Mesodermal cell (in vitro differentiated cells): Measurements from ENCODE around the gene ZNF808. TPM values are rescaled to one million over a fixed set of nuclear protein-coding genes. Genes with fewer than 3 reads are reported as not detected.
"Not testable (repeated sequence)": the region's sequence is repeated elsewhere in the genome, so short reads cannot be mapped to it uniquely, and the experiment has no call there.

ENCODE experiments used
- H3K27ac ChIP-seq: 2 replicates; pipeline ENCODE4 v1.7.0; 2013; ENCODE audit warnings: mild to moderate bottlenecking, low read depth, low read length, moderate library complexity; ENCODE audit not compliant: severe bottlenecking
- H3K36me3 ChIP-seq: 2 replicates; pipeline ENCODE4 v1.7.1; 2013; ENCODE audit warnings: mild to moderate bottlenecking, low read length, moderate library complexity; ENCODE audit not compliant: control insufficient read depth, insufficient read depth
- H3K4me1 ChIP-seq: one replicate; pipeline ENCODE4 v1.7.1; 2013; ENCODE audit warnings: mild to moderate bottlenecking, low read length; ENCODE audit not compliant: insufficient read depth, control insufficient read depth, poor library complexity, severe bottlenecking
- H3K4me3 ChIP-seq: 2 replicates; pipeline ENCODE4 v1.7.0; 2013; ENCODE audit warnings: low read length, control low read depth, mild to moderate bottlenecking; ENCODE audit not compliant: insufficient read depth, poor library complexity, severe bottlenecking; ENCODE audit errors: extremely low read depth
- H3K9me3 ChIP-seq: 2 replicates; pipeline ENCODE4 v1.7.1; 2013; ENCODE audit warnings: mild to moderate bottlenecking, low read length, moderate library complexity; ENCODE audit not compliant: control insufficient read depth
- whole genome bisulfite sequencing, 2 experiments: methylation state at CpG; one replicate each; pipeline ENCODE4 v1.1.5; 2013; ENCODE audit warnings: missing lambda C conversion rate in 2 of 2; ENCODE audit not compliant: insufficient coverage in 2 of 2; 5-methylcytosine and 5-hydroxymethylcytosine counted together
- polyA plus RNA-seq, 2 experiments: library from polyadenylated mRNA; stranded (reverse); fragments of 50-300 nt; gene quantifications; one replicate each; pipeline ENCODE4 v1.2.3, GENCODE V29; 2013

ZNF808 gene
- 4.9 TPM for polyA plus RNA-seq (2013, experiment 1 of 2)
- 5.1 TPM for polyA plus RNA-seq (2013, experiment 2 of 2)

DNA sequence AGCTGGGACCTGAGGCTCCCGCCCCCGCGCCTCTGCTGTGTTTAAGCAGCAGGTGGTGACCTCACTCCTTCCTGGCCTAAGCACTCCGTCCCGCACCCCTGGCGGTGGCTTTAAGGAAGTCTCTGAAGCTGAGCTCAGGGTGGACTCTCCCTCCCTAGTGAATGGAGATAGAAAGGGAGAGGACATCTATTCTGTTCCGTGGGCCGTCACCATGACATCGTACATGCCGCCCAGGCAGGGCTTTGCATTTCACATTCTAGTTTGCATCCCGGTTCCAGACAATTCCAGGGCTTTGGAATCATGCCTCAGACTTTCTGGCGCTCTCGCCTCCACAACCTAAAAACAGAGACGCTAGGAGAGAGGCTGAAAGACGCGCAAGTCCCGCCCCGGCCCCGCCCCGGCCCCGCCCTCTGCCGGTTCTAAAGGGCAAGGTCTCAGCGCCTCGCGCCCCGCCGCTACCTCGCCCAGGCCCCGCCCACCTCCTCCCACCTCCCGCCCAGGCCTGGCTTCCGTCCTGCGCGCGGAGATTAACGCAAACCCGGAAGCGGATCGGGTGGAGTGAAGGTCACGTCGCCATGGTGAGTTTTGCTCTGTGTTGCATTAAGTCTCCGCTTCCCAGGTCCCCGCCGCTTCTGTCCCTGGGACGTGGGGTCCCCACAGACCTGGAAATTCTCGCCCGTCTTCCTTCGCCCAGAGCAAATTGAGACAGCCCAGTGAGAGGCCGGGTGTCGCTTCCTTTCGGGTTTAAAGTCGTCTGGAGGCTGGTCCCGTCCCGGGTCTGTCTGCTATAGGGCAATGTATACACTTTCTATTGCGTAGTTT, at the start of gene ZNF808:
Gene ZNF808, plus strand, starts transcription at position 535 of the 822 bp plus-strand sequence. CDS start 15,617 bp downstream, outside the sequence.
- 0% methylated on average over 18 to 30 of the region's 54 CpGs for WGBS, 2 experiments

DNA sequence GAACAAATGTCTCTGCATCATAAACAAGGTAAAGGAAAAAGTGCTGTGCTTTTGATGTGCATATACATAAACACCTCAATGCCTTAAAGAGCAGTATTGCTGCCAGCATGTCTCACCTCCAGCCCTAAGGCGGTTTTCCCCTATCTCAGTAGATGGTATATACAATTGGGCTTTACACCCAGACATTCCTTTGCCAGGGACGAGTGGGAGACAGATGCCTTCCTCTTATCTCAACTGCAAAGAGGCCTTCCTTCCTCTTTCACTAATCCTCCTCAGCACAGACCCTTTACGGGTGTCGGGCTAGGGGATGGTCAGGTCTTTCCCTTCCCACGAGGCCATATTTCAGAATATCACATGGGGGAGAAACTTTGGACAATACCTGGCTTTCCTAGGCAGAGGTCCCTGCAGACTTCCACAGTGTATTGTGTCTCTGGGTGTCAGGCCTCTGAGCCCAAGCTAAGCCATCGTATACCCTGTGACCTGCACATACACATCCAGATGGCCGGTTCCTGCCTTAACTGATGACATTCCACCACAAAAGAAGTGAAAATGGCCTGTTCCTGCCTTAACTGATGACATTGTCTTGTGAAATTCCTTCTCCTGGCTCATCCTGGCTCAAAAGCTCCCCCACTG, 43.2 kb upstream of the ZNF808 start:
- H3K36me3 ChIP-seq, H3K4me1 ChIP-seq, H3K27ac ChIP-seq, H3K4me3 ChIP-seq: not testable (repeated sequence)
- H3K9me3 ChIP-seq: peaks cover 53% of the 10 kb centered on the region
- WGBS, 2 experiments: 65 to 83% methylated on average over 4 to 5 of the region's 7 CpGs

More for the DNA sequence above, at the start of gene ZNF808:
- no peaks in the 10 kb centered on the region for H3K4me1 ChIP-seq
- H3K9me3 ChIP-seq: peaks cover 8% of the 10 kb centered on the region
- no peaks in the 10 kb centered on the region for H3K36me3 ChIP-seq
- H3K27ac ChIP-seq: peak within 1 kb of the TSS; percentile 86
- peak within 1 kb of the TSS; percentile 81 for H3K4me3 ChIP-seq

DNA sequence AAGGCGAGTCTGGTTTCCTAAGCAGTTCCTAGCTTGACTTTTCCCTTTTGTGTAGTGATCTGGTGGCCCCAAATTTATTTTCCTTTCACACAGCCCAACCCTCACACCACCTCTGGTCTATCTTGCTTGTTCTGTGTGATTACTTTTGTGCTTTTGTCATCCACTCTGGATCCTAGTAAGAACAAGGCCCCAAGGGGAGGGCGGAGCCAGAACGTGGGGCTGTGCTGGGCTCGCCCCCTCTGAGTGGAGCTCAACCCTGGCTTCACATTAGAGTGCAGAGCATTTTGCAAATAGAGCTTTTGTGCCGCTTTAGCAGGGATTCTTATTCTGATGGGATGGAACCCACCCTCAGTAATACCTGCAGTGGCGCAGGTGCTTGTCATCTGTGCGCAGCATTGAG, 42.4 kb upstream of the ZNF808 start:
- H3K4me3 ChIP-seq, H3K4me1 ChIP-seq, H3K27ac ChIP-seq, H3K36me3 ChIP-seq: not testable (repeated sequence)
- H3K9me3 ChIP-seq: peaks cover 49% of the 10 kb centered on the region
- 77 to 100% methylated on average over 2 to 5 of the region's 7 CpGs for WGBS, 2 experiments

DNA sequence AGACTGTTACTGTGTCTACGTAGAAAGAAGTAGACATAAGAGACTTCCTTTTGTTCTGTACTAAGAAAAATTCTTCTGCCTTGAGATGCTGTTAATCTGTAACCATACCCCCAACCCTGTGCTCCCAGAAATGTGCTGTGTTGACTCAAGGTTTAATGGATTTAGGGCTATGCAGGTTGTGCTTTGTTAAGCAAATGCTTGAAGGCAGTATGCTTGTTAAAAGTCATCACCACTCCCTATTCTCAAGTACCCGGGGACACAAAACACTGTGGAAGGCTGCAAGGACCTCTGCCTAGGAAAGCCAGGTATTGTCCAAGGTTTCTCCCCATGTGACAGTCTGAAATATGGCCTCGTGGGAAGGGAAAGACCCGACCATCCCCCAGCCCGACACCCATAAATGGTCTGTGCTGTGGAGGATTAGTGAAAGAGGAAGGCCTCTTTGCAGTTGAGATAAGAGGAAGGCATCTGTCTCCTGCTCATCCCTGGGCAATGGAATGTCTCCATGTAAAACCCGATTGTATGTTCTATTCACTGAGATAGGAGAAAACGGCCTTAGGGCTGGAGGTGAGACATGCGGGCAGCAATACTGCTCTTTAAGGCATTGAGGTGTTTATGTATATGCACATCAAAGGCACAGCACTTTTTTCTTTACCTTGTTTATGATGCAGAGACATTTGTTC, 41.8 kb upstream of the ZNF808 start:
- not testable (repeated sequence) for H3K36me3 ChIP-seq, H3K4me1 ChIP-seq, H3K27ac ChIP-seq, H3K4me3 ChIP-seq
- H3K9me3 ChIP-seq: peaks cover 44% of the 10 kb centered on the region
- 46 to 67% methylated on average over 1 to 4 of the region's 8 CpGs for WGBS, 2 experiments

DNA sequence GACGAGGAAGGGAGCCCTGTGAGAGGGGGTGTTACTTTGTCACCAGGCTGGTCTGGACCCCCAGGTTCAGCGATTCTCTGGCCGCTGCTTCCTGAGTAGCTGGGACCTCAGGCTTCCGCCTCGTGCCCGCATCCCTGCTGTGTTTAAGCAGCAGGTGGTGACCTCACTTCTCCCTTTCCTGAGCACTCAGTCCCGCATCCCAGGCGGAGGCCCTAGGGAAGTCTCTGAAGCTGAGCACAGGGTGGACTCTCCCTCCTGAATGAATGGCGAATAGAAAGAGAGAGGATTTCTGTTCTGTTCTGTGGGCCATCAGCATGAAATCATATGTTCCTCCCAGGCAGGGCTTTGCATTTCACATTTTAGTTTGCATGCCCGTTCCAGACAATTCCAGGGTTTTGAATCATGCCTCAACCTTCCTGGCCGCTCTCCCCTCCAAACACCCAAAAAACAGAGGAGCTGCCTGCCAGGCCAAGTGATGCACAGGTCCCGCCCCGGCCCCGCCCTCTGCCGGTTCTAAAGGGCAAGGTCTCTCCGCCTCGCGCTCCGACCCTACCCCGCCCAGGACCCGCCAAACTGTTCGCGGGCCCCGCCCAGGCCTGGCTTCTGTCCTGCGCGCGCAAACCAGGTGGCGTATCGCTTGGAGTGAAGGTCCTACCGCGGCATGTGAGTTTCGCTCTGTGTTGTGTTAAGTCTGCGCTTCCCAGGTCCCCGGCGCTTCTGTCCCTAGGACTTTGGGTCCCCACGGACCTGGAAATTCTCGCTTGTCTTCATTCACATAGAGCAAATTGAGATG, 35.1 kb upstream of the ZNF808 start:
- Histone ChIP-seq H3K27ac (no peak overlapping the region), H3K9me3 (peaks cover 8% of the 10 kb centered on the region), H3K4me3 (peak overlapping the region; percentile 8), H3K4me1 (no peaks in the 10 kb centered on the region), H3K36me3 (no peaks in the 10 kb centered on the region)
- 57 to 65% methylated on average over 32 to 34 of the region's 37 CpGs for WGBS, 2 experiments

DNA sequence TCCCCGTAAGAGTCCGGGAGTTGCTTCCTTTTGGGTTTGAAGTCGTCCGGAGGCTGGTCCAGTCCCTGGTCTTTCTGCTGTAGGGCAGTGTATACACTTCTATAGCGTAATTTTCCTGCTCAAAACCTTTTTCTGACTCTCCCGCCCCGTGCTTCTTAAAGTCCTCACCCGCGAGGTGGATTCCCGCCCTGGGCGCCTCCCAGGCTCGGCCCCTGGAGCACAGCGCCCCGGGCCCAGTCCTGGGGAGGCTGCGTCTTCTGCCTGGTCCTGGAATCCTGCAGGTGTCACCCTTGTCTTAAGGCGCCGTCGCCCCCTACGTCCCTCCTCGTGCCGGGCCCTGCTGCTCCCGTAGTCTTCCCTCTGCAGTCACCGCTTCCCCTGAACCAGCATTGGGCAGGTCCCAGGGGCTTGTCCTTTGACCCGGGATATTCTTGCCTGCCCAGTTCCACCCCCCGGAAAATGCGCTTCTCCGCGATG, 34.4 kb upstream of the ZNF808 start:
- WGBS, 2 experiments: 33 to 56% methylated on average over 17 to 26 of the region's 28 CpGs
- H3K4me1 ChIP-seq: no peaks in the 10 kb centered on the region
- H3K36me3 ChIP-seq: no peaks in the 10 kb centered on the region
- peak overlapping the region; percentile 8 for H3K4me3 ChIP-seq
- peaks cover 2% of the 10 kb centered on the region for H3K9me3 ChIP-seq
- no peak overlapping the region for H3K27ac ChIP-seq

DNA sequence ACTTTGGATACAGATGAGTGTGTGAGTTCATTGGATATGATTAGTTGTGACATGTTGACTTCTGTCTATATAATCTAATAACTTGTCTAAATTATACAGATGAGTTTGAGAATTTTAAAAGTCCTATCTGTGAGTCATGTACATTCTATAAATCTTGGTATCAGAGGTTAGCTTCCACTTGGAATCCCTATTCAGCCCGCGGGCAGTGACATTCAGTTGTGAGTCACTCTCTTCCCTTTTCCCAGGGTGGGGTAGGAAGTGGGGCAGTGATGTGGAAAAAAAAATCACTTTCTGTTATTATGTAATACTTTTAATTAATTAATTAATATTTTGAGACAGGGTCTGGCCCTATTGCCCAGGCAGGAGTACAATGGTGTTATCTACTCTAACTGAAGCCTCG, 33.0 kb upstream of the ZNF808 start:
- no peaks in the 10 kb centered on the region for H3K9me3 ChIP-seq
- no peaks in the 10 kb centered on the region for H3K36me3 ChIP-seq
- no peak overlapping the region for H3K27ac ChIP-seq
- H3K4me1 ChIP-seq: no peaks in the 10 kb centered on the region
- H3K4me3 ChIP-seq: no peak overlapping the region
- WGBS, 2 experiments: 100% methylated on average over 1 of the region's 3 CpGs; no CpG with 5 or more reads in 1 of the 2 experiments

DNA sequence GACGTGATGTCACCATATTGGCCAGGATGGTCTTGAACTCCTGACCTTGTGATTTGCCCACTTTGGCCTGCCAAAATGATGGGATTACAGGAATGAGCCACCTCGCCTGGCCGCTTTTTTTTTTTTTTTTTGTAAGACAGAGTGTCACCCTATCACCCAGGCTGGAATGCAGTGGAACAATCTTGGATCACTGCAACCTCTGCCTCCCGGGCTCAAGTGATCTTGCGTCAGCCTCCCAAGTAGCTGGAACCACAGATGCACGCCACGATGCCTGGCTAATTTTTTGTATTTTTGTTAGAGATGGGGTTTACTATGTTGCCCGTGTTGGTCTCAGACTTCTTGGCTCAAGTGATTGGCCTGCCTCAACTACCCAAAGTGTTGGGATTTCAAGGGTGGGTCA, 28.9 kb upstream of the ZNF808 start:
- Histone ChIP-seq H3K4me3 (no peak overlapping the region), H3K4me1 (no peaks in the 10 kb centered on the region), H3K27ac (no peak overlapping the region), H3K36me3 (no peaks in the 10 kb centered on the region), H3K9me3 (peaks cover 4% of the 10 kb centered on the region)
- WGBS, 2 experiments: 87 to 99% methylated on average over 7 to 8 of the region's 8 CpGs

DNA sequence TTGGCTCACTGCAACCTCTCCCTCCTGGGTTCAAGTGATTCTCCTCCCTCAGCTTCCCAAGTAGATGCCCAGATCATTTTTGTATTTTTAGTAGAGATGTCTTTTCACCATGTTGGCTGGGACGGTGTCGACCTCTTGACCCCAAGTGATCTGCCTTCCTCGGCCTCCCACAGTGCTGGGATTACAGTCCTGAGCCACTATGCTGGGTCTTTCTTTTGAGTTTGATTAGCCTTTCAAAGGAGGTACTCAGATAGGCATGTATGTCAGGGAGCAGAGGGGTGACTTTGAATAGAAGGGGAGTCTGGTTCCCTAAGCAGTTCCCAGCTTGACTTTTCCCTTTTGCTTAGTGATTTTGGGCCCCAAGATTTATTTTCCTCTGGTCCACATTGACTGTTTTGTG, 27.0 kb upstream of the ZNF808 start:
- not testable (repeated sequence) for H3K9me3 ChIP-seq, H3K4me1 ChIP-seq, H3K36me3 ChIP-seq, H3K4me3 ChIP-seq, H3K27ac ChIP-seq
- 25 to 29% methylated on average over 3 of the region's 3 CpGs for WGBS, 2 experiments

DNA sequence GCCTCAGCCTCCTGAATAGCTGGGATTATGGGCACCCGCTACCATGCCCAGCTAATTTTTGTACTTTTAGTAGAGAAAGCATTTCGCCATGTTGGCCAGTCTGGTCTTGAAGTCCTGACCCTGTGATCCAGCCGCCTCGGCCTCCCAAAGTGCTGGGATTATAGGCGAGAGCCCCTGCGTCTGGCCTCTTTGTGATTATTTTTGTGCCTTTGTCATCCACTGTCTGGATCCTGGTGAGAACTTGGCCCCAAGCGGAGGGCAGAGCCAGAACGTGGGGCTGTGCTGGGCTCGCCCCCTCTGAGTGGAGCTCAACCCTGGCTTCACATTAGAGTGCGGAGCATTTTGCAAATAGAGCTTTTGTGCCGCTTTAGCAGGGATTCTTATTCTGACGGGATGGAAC, 26.5 kb upstream of the ZNF808 start:
- not testable (repeated sequence) for H3K36me3 ChIP-seq, H3K4me3 ChIP-seq, H3K4me1 ChIP-seq, H3K9me3 ChIP-seq, H3K27ac ChIP-seq
- 65 to 68% methylated on average over 8 to 12 of the region's 12 CpGs for WGBS, 2 experiments
